Measurements from ENCODE around the gene INAFM1. TPM values are rescaled to one million over a fixed set of nuclear protein-coding genes. Genes with fewer than 3 reads are reported as not detected.

Gene INAFM1
- total and polyA plus RNA-seq, 9 of the 15 experiments (the other 6 are each of a cell fraction or from before 2014, with no cell fraction given): 0.71 to 30.9 (median 3.1) TPM

DNA sequence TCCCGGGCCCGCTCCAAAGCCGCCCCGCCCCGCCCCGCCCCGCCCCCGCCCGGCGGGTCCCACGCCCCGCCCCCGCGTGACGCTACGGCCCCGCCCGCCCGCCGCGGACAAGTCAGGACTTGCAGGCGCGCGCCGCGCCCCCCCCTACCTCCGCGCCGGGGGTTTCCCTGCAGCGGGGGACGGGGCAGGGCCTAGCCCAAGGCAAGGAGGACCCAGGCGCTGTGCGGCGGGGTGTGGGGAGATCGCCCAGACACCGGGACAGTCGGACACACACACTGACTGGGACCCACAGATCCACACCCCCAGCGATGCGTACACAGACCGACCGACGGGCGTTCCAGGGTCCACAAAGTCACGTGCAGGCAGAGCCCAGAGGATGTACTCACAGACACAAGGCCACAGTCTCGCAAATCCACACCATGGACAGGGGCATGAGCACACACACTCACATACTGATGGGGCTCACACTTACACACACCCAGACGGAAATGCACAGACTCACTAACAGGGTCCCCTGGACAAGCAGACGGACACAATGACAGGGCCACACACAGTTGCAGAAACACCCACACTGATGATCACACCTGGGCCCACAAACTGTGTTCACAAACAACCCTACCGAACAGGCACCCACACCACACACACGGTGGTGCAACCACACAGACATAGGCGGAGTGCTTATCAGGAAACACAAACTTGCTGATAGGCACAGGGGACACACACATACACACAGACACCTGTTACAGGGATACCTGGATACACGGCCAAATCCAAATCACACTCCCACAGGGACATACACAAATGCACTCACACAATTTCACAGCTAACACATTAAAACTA, 43.2 kb upstream of the INAFM1 start (continued):
- TF ChIP-seq CHAMP1 (IDR thresholded peaks at IDR 0.05): no peak
- peak; percentile 41; the same call in 1 of the 2 replicates for TF ChIP-seq NBN (IDR thresholded peaks at IDR 0.05; ENCODE audit: low read depth)
- TF ChIP-seq PHF8 (IDR thresholded peaks at IDR 0.05; ENCODE audit: borderline replicate concordance, low read length): peak; percentile 54; the same call in 1 of the 2 replicates
- peak; percentile 92 to 93 for TF ChIP-seq MAZ (CRISPR knock-in tag; conservative IDR thresholded peaks at IDR 0.05 in 1 of 2, IDR thresholded peaks at IDR 0.05 in 1 of 2)
- no peak for TF ChIP-seq NR4A1 (CRISPR knock-in tag; IDR thresholded peaks at IDR 0.05)
- peak; percentile 73; the same call in 1 of the 2 replicates for TF ChIP-seq NR4A1 (tag; IDR thresholded peaks at IDR 0.05)
- TF ChIP-seq, protein P1, sequence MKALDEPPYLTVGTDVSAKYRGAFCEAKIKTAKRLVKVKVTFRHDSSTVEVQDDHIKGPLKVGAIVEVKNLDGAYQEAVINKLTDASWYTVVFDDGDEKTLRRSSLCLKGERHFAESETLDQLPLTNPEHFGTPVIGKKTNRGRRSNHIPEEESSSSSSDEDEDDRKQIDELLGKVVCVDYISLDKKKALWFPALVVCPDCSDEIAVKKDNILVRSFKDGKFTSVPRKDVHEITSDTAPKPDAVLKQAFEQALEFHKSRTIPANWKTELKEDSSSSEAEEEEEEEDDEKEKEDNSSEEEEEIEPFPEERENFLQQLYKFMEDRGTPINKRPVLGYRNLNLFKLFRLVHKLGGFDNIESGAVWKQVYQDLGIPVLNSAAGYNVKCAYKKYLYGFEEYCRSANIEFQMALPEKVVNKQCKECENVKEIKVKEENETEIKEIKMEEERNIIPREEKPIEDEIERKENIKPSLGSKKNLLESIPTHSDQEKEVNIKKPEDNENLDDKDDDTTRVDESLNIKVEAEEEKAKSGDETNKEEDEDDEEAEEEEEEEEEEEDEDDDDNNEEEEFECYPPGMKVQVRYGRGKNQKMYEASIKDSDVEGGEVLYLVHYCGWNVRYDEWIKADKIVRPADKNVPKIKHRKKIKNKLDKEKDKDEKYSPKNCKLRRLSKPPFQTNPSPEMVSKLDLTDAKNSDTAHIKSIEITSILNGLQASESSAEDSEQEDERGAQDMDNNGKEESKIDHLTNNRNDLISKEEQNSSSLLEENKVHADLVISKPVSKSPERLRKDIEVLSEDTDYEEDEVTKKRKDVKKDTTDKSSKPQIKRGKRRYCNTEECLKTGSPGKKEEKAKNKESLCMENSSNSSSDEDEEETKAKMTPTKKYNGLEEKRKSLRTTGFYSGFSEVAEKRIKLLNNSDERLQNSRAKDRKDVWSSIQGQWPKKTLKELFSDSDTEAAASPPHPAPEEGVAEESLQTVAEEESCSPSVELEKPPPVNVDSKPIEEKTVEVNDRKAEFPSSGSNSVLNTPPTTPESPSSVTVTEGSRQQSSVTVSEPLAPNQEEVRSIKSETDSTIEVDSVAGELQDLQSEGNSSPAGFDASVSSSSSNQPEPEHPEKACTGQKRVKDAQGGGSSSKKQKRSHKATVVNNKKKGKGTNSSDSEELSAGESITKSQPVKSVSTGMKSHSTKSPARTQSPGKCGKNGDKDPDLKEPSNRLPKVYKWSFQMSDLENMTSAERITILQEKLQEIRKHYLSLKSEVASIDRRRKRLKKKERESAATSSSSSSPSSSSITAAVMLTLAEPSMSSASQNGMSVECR (CRISPR knock-in tag; IDR thresholded peaks at IDR 0.05): peak; percentile 52; the same call in 1 of the 2 replicates
- peak; percentile 62 for TF ChIP-seq EGR1 (conservative IDR thresholded peaks at IDR 0.05)
- 0 out of 4 replicates have a peak, but pooled peaks of 1 of the 2 experiments have one; percentile 34 for TF ChIP-seq TBL1XR1 (IDR thresholded peaks at IDR 0.05; ENCODE audit: low read length in 2 of 2)
- peak; percentile 65; the same call in 1 of the 2 replicates for TF ChIP-seq DPF2 (IDR thresholded peaks at IDR 0.05)

All from K562 (cell line).